ENCODE results near the gene REPS1.

The REPS1 gene

GRCh38 chr6:138965291-138965874, 22.7 kb downstream of the REPS1 start:
- H3K4me3 ChIP-seq (ENCODE audit: control insufficient read depth, low read depth, low read length) = no peak overlapping the region
- no peak for DNase-seq (ENCODE audit: low read depth)
- no peak for TF ChIP-seq CTCF (conservative IDR thresholded peaks at IDR 0.05; ENCODE audit: control insufficient read depth, insufficient read depth, low read depth, low read length)

GRCh38 chr6:138964012-138964411, 24.0 kb downstream of the REPS1 start:
- H3K4me3 ChIP-seq (ENCODE audit: control insufficient read depth, low read depth, low read length) = no peak overlapping the region
- TF ChIP-seq CTCF (conservative IDR thresholded peaks at IDR 0.05; ENCODE audit: control insufficient read depth, insufficient read depth, low read depth, low read length) = no peak
- DNase-seq (ENCODE audit: low read depth) = no peak

- DNase-seq (ENCODE audit: low read depth) = no peak
- no peak for TF ChIP-seq CTCF (conservative IDR thresholded peaks at IDR 0.05; ENCODE audit: control insufficient read depth, insufficient read depth, low read depth, low read length)
- no peak overlapping the region for H3K4me3 ChIP-seq (ENCODE audit: control insufficient read depth, low read depth, low read length)
These were observed 24.5 kb downstream of the REPS1 start for GRCh38 chr6:138963531-138963930.

- no peak overlapping the region for H3K4me3 ChIP-seq (ENCODE audit: control insufficient read depth, low read depth, low read length)
- no peak for TF ChIP-seq CTCF (conservative IDR thresholded peaks at IDR 0.05; ENCODE audit: control insufficient read depth, insufficient read depth, low read depth, low read length)
- DNase-seq (ENCODE audit: low read depth) = no peak
These were observed 24.9 kb downstream of the REPS1 start for GRCh38 chr6:138963119-138963518.

GRCh38 chr6:138959521-138959920, 28.5 kb downstream of the REPS1 start:
- H3K4me3 ChIP-seq (ENCODE audit: control insufficient read depth, low read depth, low read length) = no peak overlapping the region
- DNase-seq (ENCODE audit: low read depth) = no peak
- TF ChIP-seq CTCF (conservative IDR thresholded peaks at IDR 0.05; ENCODE audit: control insufficient read depth, insufficient read depth, low read depth, low read length) = no peak

- no peak for DNase-seq (ENCODE audit: low read depth)
- no peak for TF ChIP-seq CTCF (conservative IDR thresholded peaks at IDR 0.05; ENCODE audit: control insufficient read depth, insufficient read depth, low read depth, low read length)
- no peak overlapping the region for H3K4me3 ChIP-seq (ENCODE audit: control insufficient read depth, low read depth, low read length)
These were observed 29.5 kb downstream of the REPS1 start for GRCh38 chr6:138958595-138958994.

- H3K4me3 ChIP-seq (ENCODE audit: control insufficient read depth, low read depth, low read length) = no peak overlapping the region
- no peak for DNase-seq (ENCODE audit: low read depth)
- TF ChIP-seq CTCF (conservative IDR thresholded peaks at IDR 0.05; ENCODE audit: control insufficient read depth, insufficient read depth, low read depth, low read length) = no peak
These were observed 30.1 kb downstream of the REPS1 start for GRCh38 chr6:138957903-138958302.
